Mononuclear cell (primary cell): Measurements from ENCODE around the gene COL15A1. TPM values are rescaled to one million over a fixed set of nuclear protein-coding genes. Genes with fewer than 3 reads are reported as not detected.

Experiments used
- H3K27me3 ChIP-seq: 2 replicates; pipeline ENCODE4 v1.6.0; 2011; ENCODE audit warnings: low read length, control low read depth; ENCODE audit not compliant: insufficient read depth
- H3K4me1 ChIP-seq: 2 replicates; pipeline ENCODE4 v1.5.1; 2011; ENCODE audit warnings: mild to moderate bottlenecking, low read length, control low read depth; ENCODE audit not compliant: insufficient read depth
- H3K4me3 ChIP-seq: 2 replicates; pipeline ENCODE4 v1.5.1; 2011; ENCODE audit warnings: mild to moderate bottlenecking, low read length, moderate library complexity
- H3K9me3 ChIP-seq: 2 replicates; pipeline ENCODE4 v1.5.1; 2011; ENCODE audit warnings: low read depth, mild to moderate bottlenecking, control low read depth, low read length
- total RNA-seq: library from RNA; depleted of rRNA; stranded (reverse); fragments of >200 nt; gene quantifications from one replicate; pipeline ENCODE4 v1.2.3, GENCODE V29; 2012

The COL15A1 gene
- total RNA-seq, 1 donor = not detected

DNA sequence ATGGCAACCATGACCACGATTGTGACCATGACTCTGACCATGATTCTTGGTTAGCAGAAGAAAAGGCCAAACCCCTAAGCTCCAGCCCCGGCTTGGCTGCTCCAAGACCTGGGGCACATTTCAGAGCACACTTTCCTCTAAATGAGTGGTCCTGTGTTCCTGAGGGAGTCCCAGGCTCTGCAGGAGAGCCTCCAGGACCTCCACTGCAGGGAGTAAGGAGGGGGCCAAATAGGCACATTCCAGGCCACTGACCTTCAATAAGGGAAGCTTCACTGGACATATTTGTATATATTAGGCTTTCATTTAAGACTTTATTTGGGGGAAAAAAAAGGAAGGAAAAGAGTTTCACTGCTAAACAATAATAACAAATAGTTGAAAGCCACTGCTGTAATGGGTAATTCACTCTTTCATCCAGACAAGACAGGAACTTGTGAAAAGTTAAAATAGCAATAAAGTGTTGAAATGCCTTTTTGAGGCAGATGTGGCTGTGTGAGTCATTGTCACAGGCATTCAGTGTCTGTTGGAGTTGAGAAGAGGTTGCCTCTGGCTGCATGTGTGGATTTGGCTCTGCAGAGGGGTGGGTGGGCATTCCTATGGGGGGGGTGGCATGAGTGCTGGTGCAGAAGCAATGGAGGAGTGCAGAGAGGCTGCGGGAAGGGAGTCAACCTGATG is 97.3 kb downstream of the COL15A1 start:
- Histone ChIP-seq H3K4me1 (peaks cover 39% of the 10 kb centered on the region), H3K4me3 (no peak overlapping the region), H3K9me3 (no peaks in the 10 kb centered on the region), H3K27me3 (peaks cover 30% of the 10 kb centered on the region)

DNA sequence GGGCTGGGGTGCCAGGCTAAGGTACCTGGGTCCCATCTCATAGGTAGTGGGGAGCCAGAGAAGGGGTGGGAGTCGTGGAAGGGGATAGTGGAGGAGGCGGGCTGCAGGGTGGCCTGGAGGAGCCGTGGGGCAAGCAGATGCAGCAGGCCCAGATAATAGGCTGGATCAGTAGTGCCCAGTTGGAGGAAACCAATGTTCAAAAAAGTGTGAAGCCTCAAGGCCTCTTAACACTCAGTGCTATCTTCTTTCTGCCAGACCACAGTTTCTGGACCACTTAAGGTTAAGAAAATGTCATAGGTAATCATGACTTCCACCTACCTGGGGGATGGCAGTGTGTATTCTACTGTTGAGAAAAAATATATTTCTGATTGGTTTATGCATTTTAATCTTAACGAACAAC is 97.9 kb downstream of the COL15A1 start:
- peaks cover 39% of the 10 kb centered on the region for H3K4me1 ChIP-seq
- peaks cover 31% of the 10 kb centered on the region for H3K27me3 ChIP-seq
- no peaks in the 10 kb centered on the region for H3K9me3 ChIP-seq
- no peak overlapping the region for H3K4me3 ChIP-seq

DNA sequence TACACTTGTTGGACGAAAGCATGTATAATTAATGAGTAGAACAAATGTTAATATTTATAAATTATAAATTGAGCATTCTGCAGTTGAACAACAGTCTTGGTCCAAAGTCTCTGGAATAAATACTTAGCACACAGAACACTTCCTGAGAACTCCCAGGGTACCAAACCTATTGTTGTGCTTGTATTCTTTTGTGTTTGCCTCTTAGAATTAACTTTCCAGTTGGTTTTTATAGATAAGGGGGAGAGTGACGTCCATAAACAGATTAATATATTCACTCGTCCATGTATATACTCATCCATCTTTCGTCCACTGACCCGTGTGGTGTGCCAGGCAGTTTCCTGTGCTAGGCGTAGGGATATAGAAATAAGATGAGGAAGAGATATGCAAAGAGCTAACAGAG is 98.9 kb downstream of the COL15A1 start:
- peaks cover 29% of the 10 kb centered on the region for H3K27me3 ChIP-seq
- peaks cover 39% of the 10 kb centered on the region for H3K4me1 ChIP-seq
- H3K4me3 ChIP-seq = no peak overlapping the region
- no peaks in the 10 kb centered on the region for H3K9me3 ChIP-seq

DNA sequence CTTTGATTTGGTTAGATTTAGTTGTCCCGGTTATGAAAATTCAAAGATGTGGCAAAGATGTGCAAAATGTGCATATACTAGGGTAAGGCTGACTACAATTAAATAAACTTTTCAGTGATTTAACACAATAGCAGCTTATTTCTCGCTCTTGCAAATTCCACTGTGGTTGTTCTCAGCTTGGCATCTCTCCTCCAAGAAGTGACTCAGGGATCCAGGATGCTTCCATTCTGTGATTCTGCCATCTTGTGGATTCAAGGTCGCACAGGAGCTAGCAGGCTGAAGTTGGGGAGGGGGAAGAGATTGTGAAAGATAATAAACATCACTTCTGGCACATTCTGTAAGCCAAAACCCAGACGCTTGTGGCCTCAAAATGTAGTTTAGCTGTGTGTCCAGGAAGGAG is 101.1 kb downstream of the COL15A1 start:
- Histone ChIP-seq H3K9me3 (no peaks in the 10 kb centered on the region), H3K4me3 (no peak overlapping the region), H3K4me1 (peaks cover 34% of the 10 kb centered on the region), H3K27me3 (peaks cover 27% of the 10 kb centered on the region)

DNA sequence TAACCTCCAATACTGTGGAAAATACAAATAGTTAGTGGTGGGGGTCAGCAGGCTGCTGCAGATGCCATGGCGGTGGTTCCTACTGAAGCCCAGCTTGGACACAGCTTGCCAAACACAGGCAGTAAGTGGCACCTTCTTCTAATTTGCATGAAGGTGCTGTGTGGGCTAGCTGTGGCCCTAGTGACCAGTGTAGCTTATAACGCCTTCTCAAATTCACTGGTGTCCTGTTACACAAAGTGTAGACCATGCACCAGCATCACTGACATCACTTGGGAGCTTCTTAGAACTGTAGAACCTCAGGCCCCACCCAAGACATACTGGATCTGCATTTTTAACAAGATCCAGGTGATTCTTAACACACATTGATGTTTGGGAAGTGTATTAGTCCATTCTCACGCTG is 102.4 kb downstream of the COL15A1 start:
- Histone ChIP-seq H3K4me1 (peaks cover 22% of the 10 kb centered on the region), H3K27me3 (peaks cover 27% of the 10 kb centered on the region), H3K4me3 (no peak overlapping the region), H3K9me3 (no peaks in the 10 kb centered on the region)

DNA sequence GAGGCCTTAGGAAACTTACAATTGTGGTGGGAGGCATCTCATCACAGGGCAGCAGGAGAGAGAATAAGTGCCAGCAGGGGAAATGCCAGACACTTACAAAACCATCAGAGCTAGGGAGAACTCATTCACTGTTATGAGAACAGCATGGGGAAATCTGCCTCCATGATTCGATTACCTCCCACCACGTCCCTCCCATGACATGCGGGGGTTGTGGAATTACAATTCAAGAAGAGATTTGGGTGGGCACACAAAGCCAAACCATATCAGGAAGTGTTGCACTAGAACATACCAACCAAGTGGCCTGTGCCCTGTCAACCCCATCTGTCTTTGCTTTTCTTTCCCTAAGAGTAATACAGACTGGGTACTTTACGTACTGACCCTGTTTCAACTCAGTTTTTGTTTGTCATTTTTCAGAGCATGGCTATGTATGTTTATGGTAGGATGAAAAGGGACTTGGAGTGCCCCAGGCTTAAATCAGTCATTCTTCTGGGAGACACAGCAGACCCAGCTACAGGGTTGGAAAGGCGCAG is 102.9 kb downstream of the COL15A1 start:
- Histone ChIP-seq H3K4me3 (no peak overlapping the region), H3K9me3 (no peaks in the 10 kb centered on the region), H3K4me1 (peaks cover 17% of the 10 kb centered on the region), H3K27me3 (peaks cover 27% of the 10 kb centered on the region)

DNA sequence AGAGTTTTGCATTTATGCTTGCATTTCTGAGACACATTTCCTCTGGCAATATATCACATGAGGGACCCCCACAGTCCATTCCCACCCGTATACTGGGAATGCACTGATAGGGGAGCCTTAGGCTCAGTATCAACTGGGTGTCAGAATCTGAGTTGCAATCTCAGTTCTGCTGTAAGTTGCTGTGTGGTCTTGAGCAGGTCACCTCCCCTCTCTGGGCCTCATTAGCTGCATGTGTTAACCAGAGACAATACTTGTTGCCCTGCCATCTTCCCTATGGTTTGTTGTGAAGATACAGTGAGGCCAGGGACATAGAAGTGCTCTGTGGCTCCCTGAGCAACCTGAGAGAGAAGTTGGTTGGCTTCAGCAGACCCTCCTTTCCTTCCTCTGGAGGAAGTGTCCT is 105.5 kb downstream of the COL15A1 start:
- Histone ChIP-seq H3K27me3 (peaks cover 23% of the 10 kb centered on the region), H3K4me1 (peaks cover 31% of the 10 kb centered on the region), H3K4me3 (no peak overlapping the region), H3K9me3 (no peaks in the 10 kb centered on the region)

DNA sequence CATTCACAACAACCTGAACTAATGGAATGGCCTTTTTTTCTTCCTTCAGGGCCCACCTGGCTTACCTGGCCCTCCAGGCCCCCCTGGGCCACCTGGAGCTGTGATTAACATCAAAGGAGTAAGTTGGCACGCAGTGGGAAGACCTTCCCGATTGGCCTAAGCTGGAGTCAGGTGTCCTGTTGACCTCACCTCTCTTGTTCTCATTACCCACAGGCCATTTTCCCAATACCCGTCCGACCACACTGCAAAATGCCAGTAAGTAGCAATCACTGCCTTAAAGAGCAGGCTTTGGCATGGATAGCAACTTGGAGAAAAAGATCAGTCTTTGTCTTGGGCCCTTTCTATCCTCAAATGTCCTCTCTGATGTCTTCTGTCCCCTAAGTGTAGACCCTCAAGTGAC is 105.9 kb downstream of the COL15A1 start:
- Histone ChIP-seq H3K27me3 (peaks cover 19% of the 10 kb centered on the region), H3K9me3 (no peaks in the 10 kb centered on the region), H3K4me3 (no peak overlapping the region), H3K4me1 (peaks cover 31% of the 10 kb centered on the region)

DNA sequence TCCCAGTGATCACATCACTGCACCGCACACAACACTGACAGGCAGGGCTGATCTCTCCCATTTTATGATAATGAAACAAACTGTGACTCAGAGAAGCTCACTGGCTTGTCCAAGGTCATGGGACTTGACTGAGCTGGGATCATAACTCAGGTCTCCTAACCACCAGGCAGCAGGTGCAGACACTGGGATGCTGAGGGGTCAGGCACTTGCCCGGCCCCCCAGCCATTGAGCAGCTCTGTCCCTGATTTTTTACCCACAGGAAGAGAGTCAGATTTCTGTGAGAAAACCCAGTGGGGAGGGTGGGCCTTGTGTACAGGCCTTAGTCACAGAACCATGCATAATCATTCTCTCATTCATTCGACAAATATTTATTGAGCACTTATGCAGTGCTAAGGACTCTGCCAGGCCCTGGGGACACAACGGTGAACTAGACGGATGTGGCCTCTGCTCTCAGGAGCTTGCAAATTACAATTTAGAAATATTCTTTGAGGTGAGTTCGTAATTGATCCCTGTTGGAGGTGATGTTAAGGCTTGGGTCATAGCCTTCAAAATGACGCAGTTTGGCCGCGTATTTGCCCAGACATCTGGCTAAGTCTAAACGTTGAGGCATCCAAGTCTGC is 106.7 kb downstream of the COL15A1 start:
- H3K4me3 ChIP-seq = no peak overlapping the region
- peaks cover 34% of the 10 kb centered on the region for H3K4me1 ChIP-seq
- H3K9me3 ChIP-seq = no peaks in the 10 kb centered on the region
- H3K27me3 ChIP-seq = peaks cover 12% of the 10 kb centered on the region

DNA sequence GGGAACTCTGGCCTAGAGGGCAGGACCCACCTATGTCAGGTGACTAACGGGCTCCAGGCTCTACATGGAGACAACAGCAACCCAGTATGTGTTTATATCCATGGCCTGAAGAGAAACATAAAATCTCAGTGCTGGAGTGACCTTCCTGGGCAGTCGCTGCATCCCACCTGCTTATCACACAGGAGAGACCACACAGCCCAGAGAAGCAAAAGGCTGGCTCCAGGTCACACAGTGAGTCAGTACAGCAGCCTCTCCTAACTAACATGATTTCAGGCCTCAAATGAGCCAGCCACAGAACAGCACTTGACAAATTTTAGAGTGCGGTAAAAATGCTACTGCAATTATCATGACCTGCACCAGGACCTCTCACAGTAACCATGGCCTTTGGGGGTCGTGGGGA is 107.2 kb downstream of the COL15A1 start:
- Histone ChIP-seq H3K4me1 (peaks cover 39% of the 10 kb centered on the region), H3K27me3 (peaks cover 10% of the 10 kb centered on the region), H3K9me3 (no peaks in the 10 kb centered on the region), H3K4me3 (no peak overlapping the region)

DNA sequence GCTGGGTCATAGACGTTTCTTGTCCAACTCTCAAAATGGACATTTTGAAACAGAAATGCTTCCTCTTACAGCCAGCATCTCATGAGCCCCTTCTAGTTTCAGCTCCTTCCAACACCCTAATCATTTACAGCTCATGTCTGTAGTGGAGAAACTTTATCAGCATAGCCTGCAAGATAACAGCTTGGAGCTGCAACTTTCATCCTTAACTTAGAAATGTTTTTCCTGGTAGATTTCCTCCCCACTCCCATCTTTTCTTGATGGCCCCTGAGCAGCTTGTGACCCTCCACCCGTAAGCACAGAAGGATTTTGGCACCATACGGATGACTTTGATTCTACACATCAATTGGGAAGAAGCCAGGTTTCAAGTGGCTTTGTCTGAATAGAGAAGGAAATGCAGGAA is 107.7 kb downstream of the COL15A1 start:
- Histone ChIP-seq H3K27me3 (peaks cover 8% of the 10 kb centered on the region), H3K4me3 (no peak overlapping the region), H3K4me1 (peaks cover 44% of the 10 kb centered on the region), H3K9me3 (no peaks in the 10 kb centered on the region)

DNA sequence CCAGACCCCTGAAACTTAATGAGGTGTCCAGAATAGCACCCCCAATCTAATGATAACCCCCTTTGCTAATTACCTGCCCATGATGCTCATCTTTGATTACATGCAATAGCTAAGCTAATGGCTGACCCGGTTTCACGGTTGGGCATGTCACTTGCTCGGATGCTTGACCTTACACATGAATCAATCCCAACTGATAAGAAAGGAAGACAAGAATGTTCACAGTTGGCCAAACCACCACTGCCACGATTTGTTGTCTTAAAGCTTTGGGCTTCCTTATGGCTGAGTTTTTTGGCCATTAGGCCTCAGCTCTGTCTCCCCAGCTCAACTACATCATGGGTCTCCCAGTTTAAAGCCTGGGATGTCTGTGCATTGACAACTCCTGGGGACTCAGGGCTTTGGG is 108.1 kb downstream of the COL15A1 start:
- H3K27me3 ChIP-seq = peaks cover 8% of the 10 kb centered on the region
- peaks cover 48% of the 10 kb centered on the region for H3K4me1 ChIP-seq
- no peaks in the 10 kb centered on the region for H3K9me3 ChIP-seq
- no peak overlapping the region for H3K4me3 ChIP-seq

DNA sequence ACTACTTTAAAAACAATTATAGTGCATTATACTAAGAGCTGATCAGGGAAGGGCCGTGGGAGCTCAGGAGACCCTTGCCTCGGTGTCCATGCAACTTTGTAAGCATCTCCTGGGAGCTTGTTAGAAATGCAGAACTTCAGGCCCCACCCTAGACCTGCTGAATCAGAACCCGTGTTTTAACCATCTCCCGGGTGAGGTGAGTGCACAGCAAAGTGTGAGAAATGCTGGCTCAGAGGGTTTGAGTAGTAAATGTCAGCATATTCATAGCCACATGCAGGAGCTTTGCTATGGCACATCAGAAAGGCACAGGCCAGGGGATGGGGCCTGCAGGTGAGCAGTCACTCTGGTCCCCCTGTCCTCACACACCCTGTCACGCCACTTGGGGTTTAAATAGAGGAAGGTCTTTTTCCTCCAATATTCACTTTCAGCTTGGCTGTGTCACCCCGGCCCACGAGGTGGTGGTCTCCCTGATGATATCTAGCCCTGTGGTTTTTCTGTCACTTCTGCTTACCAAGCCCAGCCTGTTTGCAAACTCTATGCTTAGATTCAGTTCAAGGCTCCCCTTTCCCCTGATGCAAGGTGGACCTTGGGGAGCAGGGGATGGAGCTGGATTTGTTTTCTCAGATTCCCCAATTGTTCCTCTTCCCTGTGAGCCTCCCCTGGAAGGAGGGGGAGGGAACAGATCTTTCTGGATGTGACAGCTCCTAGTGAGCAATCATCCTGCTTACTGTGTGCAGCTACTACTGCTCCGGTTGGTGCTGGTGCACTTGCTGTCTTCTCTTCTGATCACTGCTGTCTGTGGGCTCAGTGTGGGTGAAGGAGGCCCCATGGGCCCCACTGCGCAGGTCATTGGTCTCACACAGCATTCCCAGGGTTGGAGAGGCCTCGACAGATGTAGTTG is 109.4 kb downstream of the COL15A1 start:
- Histone ChIP-seq H3K9me3 (no peaks in the 10 kb centered on the region), H3K4me3 (no peak overlapping the region), H3K27me3 (peaks cover 8% of the 10 kb centered on the region), H3K4me1 (peaks cover 61% of the 10 kb centered on the region)

DNA sequence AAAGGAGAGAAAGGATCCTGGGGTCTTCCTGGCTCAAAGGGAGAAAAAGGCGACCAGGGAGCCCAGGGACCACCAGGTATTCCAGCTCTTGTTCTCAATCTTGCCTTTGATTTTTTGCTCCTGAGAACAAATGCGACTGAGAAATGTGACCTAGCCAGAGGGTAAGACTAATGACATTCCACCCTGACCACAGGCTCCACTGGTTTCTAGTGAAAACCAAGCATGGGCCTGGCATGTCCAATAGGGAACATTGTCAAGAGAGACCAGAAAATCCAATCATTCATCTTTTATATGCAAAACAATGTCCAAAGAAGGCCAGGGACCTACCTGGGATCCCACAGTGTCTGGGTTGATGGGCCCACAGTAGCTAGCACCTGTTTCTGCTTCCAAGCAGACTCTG is 110.9 kb downstream of the COL15A1 start:
- Histone ChIP-seq H3K4me3 (no peak overlapping the region), H3K4me1 (peaks cover 67% of the 10 kb centered on the region), H3K27me3 (peaks cover 4% of the 10 kb centered on the region)

DNA sequence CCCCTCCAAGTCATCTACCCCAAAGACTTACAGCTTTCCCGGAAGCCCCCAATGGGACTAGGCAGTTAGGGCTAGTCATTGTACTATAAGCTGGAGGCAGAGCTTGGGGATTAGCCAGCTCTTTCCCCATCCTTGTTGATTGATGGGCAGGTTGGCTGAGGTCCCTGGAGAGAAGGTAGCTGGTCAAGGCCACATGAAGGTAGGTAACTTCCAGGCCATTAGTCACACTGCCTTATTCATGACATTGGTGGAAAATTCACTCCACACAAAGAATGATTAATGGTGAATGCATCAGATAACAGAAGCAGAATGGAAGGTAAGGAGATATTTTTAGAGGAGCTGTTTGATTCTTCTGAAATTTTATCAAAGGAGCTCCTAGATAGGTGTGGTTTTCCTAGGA is 111.7 kb downstream of the COL15A1 start:
- H3K4me1 ChIP-seq = peaks cover 75% of the 10 kb centered on the region
- H3K4me3 ChIP-seq = no peak overlapping the region
- H3K9me3 ChIP-seq = no peaks in the 10 kb centered on the region
- peaks cover 4% of the 10 kb centered on the region for H3K27me3 ChIP-seq

More for the DNA sequence above, 110.9 kb downstream of the COL15A1 start:
- no peaks in the 10 kb centered on the region for H3K9me3 ChIP-seq
